Nephron (organoid): ENCODE data around the gene CERS3.

Source experiments
- H3K27ac Mint-ChIP-seq, 3 experiments: 2 replicates each; pipeline ENCODE4 v1.8.0; 2020; ENCODE audit warnings: mixed read lengths in 3 of 3, mild to moderate bottlenecking in 2 of 3, moderate library complexity in 1 of 3
- H3K27me3 Mint-ChIP-seq: 2 replicates; pipeline ENCODE4 v1.8.0; 2021; ENCODE audit warnings: low read depth, mild to moderate bottlenecking, moderate library complexity, mixed read lengths
- H3K36me3 Mint-ChIP-seq: 2 replicates; pipeline ENCODE4 v1.8.0; 2020; ENCODE audit warnings: low read depth, mixed read lengths
- H3K4me1 Mint-ChIP-seq: 2 replicates; pipeline ENCODE4 v1.8.0; 2020; ENCODE audit warnings: mixed read lengths
- H3K4me3 Mint-ChIP-seq, 3 experiments: 2 replicates each; pipeline ENCODE4 v1.8.0; 2020; ENCODE audit warnings: mild to moderate bottlenecking in 3 of 3, mixed read lengths in 3 of 3, moderate library complexity in 2 of 3
- H3K9me3 Mint-ChIP-seq: 2 replicates; pipeline ENCODE4 v1.8.0; 2020; ENCODE audit warnings: mixed read lengths
- TF ChIP-seq, protein P1 (sequence below), 3 experiments: fragments of 200-600 bp; sonication (generic); IDR thresholded peaks; one replicate each; pipeline ENCODE4 v1.5.0; 2021; ENCODE audit warnings: antibody characterized with exemption in 3 of 3; ENCODE audit not compliant: unreplicated experiment in 3 of 3

Gene CERS3

DNA sequence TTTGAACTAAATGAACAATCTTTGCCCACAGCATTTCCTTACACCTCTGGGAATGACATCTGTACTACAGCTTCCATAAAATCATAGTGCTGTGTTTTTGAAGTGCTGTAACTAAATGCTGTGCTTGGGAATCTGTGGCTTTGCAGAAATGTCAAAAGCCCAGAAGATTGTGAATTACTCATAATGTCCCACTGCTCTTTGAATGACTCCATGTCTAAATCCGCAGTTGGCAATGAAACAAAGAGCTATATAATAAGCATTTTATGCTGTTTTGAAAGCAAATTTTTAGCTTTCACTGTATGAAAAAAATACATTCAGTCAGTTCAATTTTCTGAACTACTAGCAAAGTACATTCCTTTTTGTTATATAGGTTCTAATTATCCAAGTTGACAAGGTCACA, 98.3 kb downstream of the CERS3 start:
- TF ChIP-seq, protein P1, sequence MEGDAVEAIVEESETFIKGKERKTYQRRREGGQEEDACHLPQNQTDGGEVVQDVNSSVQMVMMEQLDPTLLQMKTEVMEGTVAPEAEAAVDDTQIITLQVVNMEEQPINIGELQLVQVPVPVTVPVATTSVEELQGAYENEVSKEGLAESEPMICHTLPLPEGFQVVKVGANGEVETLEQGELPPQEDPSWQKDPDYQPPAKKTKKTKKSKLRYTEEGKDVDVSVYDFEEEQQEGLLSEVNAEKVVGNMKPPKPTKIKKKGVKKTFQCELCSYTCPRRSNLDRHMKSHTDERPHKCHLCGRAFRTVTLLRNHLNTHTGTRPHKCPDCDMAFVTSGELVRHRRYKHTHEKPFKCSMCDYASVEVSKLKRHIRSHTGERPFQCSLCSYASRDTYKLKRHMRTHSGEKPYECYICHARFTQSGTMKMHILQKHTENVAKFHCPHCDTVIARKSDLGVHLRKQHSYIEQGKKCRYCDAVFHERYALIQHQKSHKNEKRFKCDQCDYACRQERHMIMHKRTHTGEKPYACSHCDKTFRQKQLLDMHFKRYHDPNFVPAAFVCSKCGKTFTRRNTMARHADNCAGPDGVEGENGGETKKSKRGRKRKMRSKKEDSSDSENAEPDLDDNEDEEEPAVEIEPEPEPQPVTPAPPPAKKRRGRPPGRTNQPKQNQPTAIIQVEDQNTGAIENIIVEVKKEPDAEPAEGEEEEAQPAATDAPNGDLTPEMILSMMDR (IDR thresholded peaks at IDR 0.05; ENCODE audit: unreplicated experiment in 3 of 3), result no peak
- peaks cover 38% of the 10 kb centered on the region for H3K4me1 Mint-ChIP-seq
- no peak overlapping the region for H3K4me3 Mint-ChIP-seq
- H3K27ac Mint-ChIP-seq, result peak overlapping the region; percentile 52 to 74 (median 68)
- no peaks in the 10 kb centered on the region for H3K36me3 Mint-ChIP-seq
- peaks cover 3% of the 10 kb centered on the region for H3K27me3 Mint-ChIP-seq
- H3K9me3 Mint-ChIP-seq, result peaks cover 14% of the 10 kb centered on the region

DNA sequence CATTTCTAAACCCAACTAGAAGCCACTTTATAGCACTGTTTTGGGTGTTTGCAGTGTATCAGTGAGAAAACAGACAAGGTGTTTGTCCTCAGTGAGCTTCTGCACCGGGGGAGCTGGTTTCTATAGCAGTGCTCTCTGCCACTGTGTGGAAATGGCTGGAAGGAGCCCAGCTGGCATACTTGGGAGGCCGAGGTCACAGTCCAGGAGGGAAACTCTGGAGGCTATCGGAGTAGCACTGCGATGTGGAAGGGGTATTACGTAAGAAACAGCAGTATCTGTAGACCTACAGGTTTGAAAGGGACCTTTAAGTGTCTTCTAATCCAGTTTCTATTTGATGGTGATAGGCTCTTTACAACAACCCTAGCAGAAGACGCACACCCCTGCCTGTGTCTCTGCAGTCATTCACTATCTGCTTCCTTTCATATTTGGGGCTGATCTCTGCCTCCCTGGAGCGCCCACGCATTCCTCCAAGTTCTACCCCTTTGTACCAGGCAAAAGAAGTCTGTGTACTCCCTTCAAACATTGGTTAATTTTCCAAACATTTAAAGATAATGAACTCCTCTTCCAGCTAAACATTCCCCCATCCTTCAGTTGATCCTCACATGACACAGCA, 99.5 kb downstream of the CERS3 start:
- peaks cover 19% of the 10 kb centered on the region for H3K9me3 Mint-ChIP-seq
- no peaks in the 10 kb centered on the region for H3K36me3 Mint-ChIP-seq
- H3K27ac Mint-ChIP-seq, result peak overlapping the region in 2 of 3 experiments; percentile 12 to 32
- TF ChIP-seq, protein P1 (IDR thresholded peaks at IDR 0.05; ENCODE audit: unreplicated experiment in 3 of 3), result no peak
- H3K4me1 Mint-ChIP-seq, result peaks cover 29% of the 10 kb centered on the region
- H3K4me3 Mint-ChIP-seq, result no peak overlapping the region
- H3K27me3 Mint-ChIP-seq, result peaks cover 3% of the 10 kb centered on the region

DNA sequence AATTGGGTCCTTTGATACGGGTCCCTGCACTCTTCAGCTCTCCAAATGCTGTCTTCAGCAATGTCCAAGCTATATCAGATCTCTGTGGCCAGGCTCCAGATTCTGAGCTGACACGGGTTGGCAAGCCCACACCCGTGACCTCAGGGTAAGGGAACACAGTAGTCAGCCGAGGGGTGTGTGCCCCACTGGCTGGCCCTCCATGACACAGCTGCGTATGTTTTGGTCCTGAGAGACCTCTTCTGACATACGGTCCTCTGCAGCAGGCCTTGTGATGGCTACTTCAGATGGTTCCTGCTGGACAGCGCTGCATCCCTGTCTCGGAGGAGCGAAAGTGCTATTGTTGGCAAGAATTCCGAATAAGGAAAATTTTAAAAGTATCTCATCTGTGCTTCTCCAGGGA, 101.8 kb downstream of the CERS3 start:
- H3K4me1 Mint-ChIP-seq, result peaks cover 26% of the 10 kb centered on the region
- H3K27me3 Mint-ChIP-seq, result peaks cover 3% of the 10 kb centered on the region
- H3K4me3 Mint-ChIP-seq, result no peak overlapping the region
- H3K27ac Mint-ChIP-seq, result no peak overlapping the region
- no peaks in the 10 kb centered on the region for H3K36me3 Mint-ChIP-seq
- peaks cover 32% of the 10 kb centered on the region for H3K9me3 Mint-ChIP-seq
- TF ChIP-seq, protein P1 (IDR thresholded peaks at IDR 0.05; ENCODE audit: unreplicated experiment in 3 of 3), result no peak

DNA sequence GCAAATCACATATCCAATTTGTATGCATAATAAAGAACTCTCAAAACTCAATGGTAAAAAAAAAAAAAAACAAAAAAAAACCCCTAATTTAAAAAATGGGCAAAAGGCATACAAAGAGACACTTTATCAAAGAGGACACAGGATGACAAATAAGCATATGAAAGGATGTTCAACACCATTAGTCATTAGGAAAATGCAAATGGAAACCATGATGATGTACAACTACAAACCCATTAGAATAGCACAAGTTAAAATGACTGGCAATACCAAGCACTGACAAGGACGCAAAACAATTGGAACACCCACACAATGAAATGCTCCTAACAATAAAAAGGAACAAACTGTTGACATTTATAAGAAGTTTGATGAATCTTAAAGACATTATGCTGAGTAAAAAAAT, 123.6 kb downstream of the CERS3 start:
- no peaks in the 10 kb centered on the region for H3K4me1 Mint-ChIP-seq

DNA sequence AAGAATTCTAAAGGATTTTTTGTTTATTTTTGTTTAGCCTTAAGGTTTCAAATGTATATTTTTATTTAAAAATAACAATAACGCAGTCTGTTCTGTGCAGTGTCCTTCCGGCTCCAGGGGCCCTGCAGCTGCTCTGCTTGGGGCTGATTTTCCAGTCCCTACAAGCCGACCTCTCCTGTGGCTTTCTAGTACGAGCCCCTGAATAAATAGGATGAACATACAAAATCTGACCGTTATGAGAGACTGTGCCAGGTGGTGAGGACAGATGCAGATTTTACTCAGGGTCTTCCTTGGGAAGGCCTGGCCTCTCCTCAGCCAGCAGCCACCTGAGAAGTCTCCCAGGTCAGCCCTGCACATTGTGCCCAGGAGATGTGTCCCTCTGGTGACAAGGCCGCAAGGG, 127.8 kb downstream of the CERS3 start:
- H3K4me3 Mint-ChIP-seq, result no peak overlapping the region
- peaks cover 20% of the 10 kb centered on the region for H3K9me3 Mint-ChIP-seq

More for the DNA sequence above, 123.6 kb downstream of the CERS3 start:
- Mint-ChIP-seq H3K9me3 (peaks cover 31% of the 10 kb centered on the region), H3K27ac (no peak overlapping the region), H3K36me3 (no peaks in the 10 kb centered on the region), H3K4me3 (no peak overlapping the region), H3K27me3 (peaks cover 10% of the 10 kb centered on the region)
- TF ChIP-seq, protein P1 (IDR thresholded peaks at IDR 0.05; ENCODE audit: unreplicated experiment in 3 of 3), result no peak

More for the DNA sequence above, 127.8 kb downstream of the CERS3 start:
- peaks cover 7% of the 10 kb centered on the region for H3K27me3 Mint-ChIP-seq
- H3K36me3 Mint-ChIP-seq, result no peaks in the 10 kb centered on the region
- TF ChIP-seq, protein P1 (IDR thresholded peaks at IDR 0.05; ENCODE audit: unreplicated experiment in 3 of 3), result no peak
- no peak overlapping the region for H3K27ac Mint-ChIP-seq
- no peaks in the 10 kb centered on the region for H3K4me1 Mint-ChIP-seq
